H9 (cell line): ENCODE results near the gene MRI1. TPM values are rescaled to one million over a fixed set of nuclear protein-coding genes. Genes with fewer than 3 reads are reported as not detected.

Experiments
- DNase-seq: peaks from one replicate; pipeline ENCODE4 v3.0.0-alpha.2; 2017
- H2AFZ ChIP-seq: one replicate; pipeline ENCODE4 v1.6.1; 2013; ENCODE audit warnings: mild to moderate bottlenecking, low read length, control low read depth, moderate library complexity
- H2AK5ac ChIP-seq: 2 replicates; pipeline ENCODE4 v1.6.1; 2013; ENCODE audit warnings: low read length, control low read depth, mixed read lengths; ENCODE audit not compliant: insufficient read length
- H2BK120ac ChIP-seq: one replicate; pipeline ENCODE4 v1.6.1; 2013; ENCODE audit warnings: low read depth, mild to moderate bottlenecking, low read length, control low read depth, inconsistent platforms; ENCODE audit not compliant: poor library complexity, severe bottlenecking
- H2BK12ac ChIP-seq: 2 replicates; pipeline ENCODE4 v1.6.1; 2013; ENCODE audit warnings: low read length, control low read depth, mixed read lengths, low read depth; ENCODE audit not compliant: insufficient read length
- H2BK15ac ChIP-seq: 2 replicates; pipeline ENCODE4 v1.6.1; 2013; ENCODE audit warnings: low read depth, low read length, control low read depth
- H2BK20ac ChIP-seq: one replicate; pipeline ENCODE4 v1.6.1; 2013; ENCODE audit warnings: low read depth, mild to moderate bottlenecking, low read length, control low read depth, inconsistent platforms; ENCODE audit not compliant: poor library complexity, severe bottlenecking
- H2BK5ac ChIP-seq: 2 replicates; pipeline ENCODE4 v1.6.1; 2013; ENCODE audit warnings: low read length, control low read depth, mixed read lengths; ENCODE audit not compliant: insufficient read length
- H3K14ac ChIP-seq: 2 replicates; pipeline ENCODE4 v1.6.1; 2013; ENCODE audit warnings: low read length, control low read depth; ENCODE audit not compliant: insufficient read depth
- H3K18ac ChIP-seq: 2 replicates; pipeline ENCODE4 v1.6.1; 2013; ENCODE audit warnings: low read depth, mild to moderate bottlenecking, mixed read lengths, low read length, control low read depth; ENCODE audit not compliant: insufficient read length
- H3K23ac ChIP-seq: 2 replicates; pipeline ENCODE4 v1.6.1; 2013; ENCODE audit warnings: low read length, control low read depth, mixed read lengths, low read depth; ENCODE audit not compliant: insufficient read length
- H3K23me2 ChIP-seq: 2 replicates; pipeline ENCODE4 v1.6.1; 2013; ENCODE audit warnings: low read depth, mild to moderate bottlenecking, mixed read lengths, low read length, control low read depth; ENCODE audit not compliant: insufficient read length, poor library complexity, severe bottlenecking
- H3K27ac ChIP-seq: 2 replicates; pipeline ENCODE4 v1.5.1; 2013; ENCODE audit warnings: low read length, control low read depth, mixed read lengths, low read depth; ENCODE audit not compliant: insufficient read length
- H3K27me3 ChIP-seq: 2 replicates; pipeline ENCODE4 v1.6.1; 2013; ENCODE audit warnings: low read length, control low read depth, inconsistent platforms; ENCODE audit not compliant: insufficient read depth
- H3K4ac ChIP-seq: 2 replicates; pipeline ENCODE4 v1.6.1; 2013; ENCODE audit warnings: low read depth, mild to moderate bottlenecking, control low read depth, inconsistent platforms, low read length, moderate library complexity
- H3K4me1 ChIP-seq: 2 replicates; pipeline ENCODE4 v1.6.1; 2013; ENCODE audit warnings: low read length, control low read depth, inconsistent platforms; ENCODE audit not compliant: insufficient read depth
- H3K4me2 ChIP-seq: 2 replicates; pipeline ENCODE4 v1.6.1; 2013; ENCODE audit warnings: low read length, control low read depth, mixed read lengths; ENCODE audit not compliant: insufficient read length, insufficient read depth
- H3K56ac ChIP-seq: 2 replicates; pipeline ENCODE4 v1.6.1; 2013; ENCODE audit warnings: low read depth, mild to moderate bottlenecking, mixed read lengths, low read length, control low read depth; ENCODE audit not compliant: insufficient read length
- H3K79me1 ChIP-seq: 2 replicates; pipeline ENCODE4 v1.6.1; 2013; ENCODE audit warnings: low read depth, mild to moderate bottlenecking, moderate library complexity, low read length, control low read depth, inconsistent platforms; ENCODE audit not compliant: insufficient read depth, poor library complexity, severe bottlenecking
- H3K79me2 ChIP-seq: 2 replicates; pipeline ENCODE4 v1.6.1; 2013; ENCODE audit warnings: low read length, control low read depth, inconsistent platforms; ENCODE audit not compliant: insufficient read depth
- H3K9ac ChIP-seq: 2 replicates; pipeline ENCODE4 v1.6.1; 2013; ENCODE audit warnings: low read length, control low read depth, mixed read lengths; ENCODE audit not compliant: insufficient read length; ENCODE audit errors: extremely low read depth
- H3K9me3 ChIP-seq: one replicate; pipeline ENCODE4 v1.6.1; 2013; ENCODE audit warnings: low read depth, low read length, inconsistent platforms; ENCODE audit not compliant: control insufficient read depth
- H3T11ph ChIP-seq: one replicate; pipeline ENCODE4 v1.6.1; 2013; ENCODE audit warnings: mild to moderate bottlenecking, low read length, control low read depth, inconsistent platforms
- H4K20me1 ChIP-seq: one replicate; pipeline ENCODE4 v1.6.1; 2013; ENCODE audit not compliant: control insufficient read depth, insufficient read length, insufficient read depth
- H4K5ac ChIP-seq: 2 replicates; pipeline ENCODE4 v1.6.1; 2013; ENCODE audit warnings: low read depth, mild to moderate bottlenecking, mixed read lengths, low read length, control low read depth; ENCODE audit not compliant: insufficient read length
- H4K8ac ChIP-seq: replicated peaks from 2 replicates; pipeline ENCODE4 v1.6.1; 2013; ENCODE audit warnings: low read length, control low read depth, mixed read lengths, low read depth; ENCODE audit not compliant: insufficient read length
- H4K91ac ChIP-seq: 2 replicates; pipeline ENCODE4 v1.6.1; 2013; ENCODE audit warnings: low read depth, mild to moderate bottlenecking, moderate library complexity, mixed read lengths, low read length, control low read depth; ENCODE audit not compliant: insufficient read length
- H3K27ac Mint-ChIP-seq, 3 experiments: 2 replicates in 2 of 3; 3 replicates in 1 of 3; pipeline ENCODE4 v1.8.0; 2020 to 2021; ENCODE audit warnings: mixed read lengths in 3 of 3, mild to moderate bottlenecking in 1 of 3, moderate library complexity in 1 of 3
- H3K27me3 Mint-ChIP-seq: 2 replicates; pipeline ENCODE4 v1.8.0; 2021; ENCODE audit warnings: low read depth, mild to moderate bottlenecking, moderate library complexity, mixed read lengths
- H3K36me3 Mint-ChIP-seq, 3 experiments: 2 replicates in 2 of 3; 3 replicates in 1 of 3; pipeline ENCODE4 v1.8.0; 2020 to 2021; ENCODE audit warnings: low read depth in 3 of 3, mixed read lengths in 3 of 3; ENCODE audit not compliant: insufficient read depth in 1 of 3
- H3K4me1 Mint-ChIP-seq, 2 experiments: 2 replicates each; pipeline ENCODE4 v1.8.0; 2020; ENCODE audit warnings: mixed read lengths in 2 of 2
- H3K4me3 Mint-ChIP-seq, 2 experiments: 2 replicates in 1 of 2; 3 replicates in 1 of 2; pipeline ENCODE4 v1.8.0; 2020 to 2021; ENCODE audit warnings: mild to moderate bottlenecking in 2 of 2, mixed read lengths in 2 of 2, moderate library complexity in 1 of 2
- H3K9me3 Mint-ChIP-seq, 2 experiments: 2 replicates in 1 of 2; 3 replicates in 1 of 2; pipeline ENCODE4 v1.8.0; 2020; ENCODE audit warnings: mild to moderate bottlenecking in 2 of 2, mixed read lengths in 2 of 2, moderate library complexity in 1 of 2
- WGBS: extraction: QIAGEN DNeasy Blood & Tissue Kit; methylation state at CpG from one replicate; pipeline ENCODE4 v1.1.7; 2013; ENCODE audit warnings: missing lambda C conversion rate, low lambda C conversion rate, mixed read lengths; ENCODE audit not compliant: insufficient read length; ENCODE audit errors: extremely low coverage; 5-methylcytosine and 5-hydroxymethylcytosine counted together
- total RNA-seq: library from RNA; stranded (reverse); gene quantifications from 2 replicates; pipeline ENCODE4 v1.2.1, GENCODE V29; 2021
- TF ChIP-seq, protein P1 (sequence below): fragments of 200-600 bp; sonication (generic); conservative IDR thresholded peaks from 3 replicates; pipeline ENCODE4 v1.8.0; 2021; ENCODE audit warnings: antibody characterized with exemption, mild to moderate bottlenecking

MRI1 gene
- total RNA-seq, 1 experiment from 2014 or later = 19.5 TPM

- H3K79me1 ChIP-seq = no peaks in the 10 kb centered on the region
- WGBS = no CpG with 5 or more reads among the region's 9 CpGs
- no peak overlapping the region for H3K27ac Mint-ChIP-seq
- H2BK20ac ChIP-seq = no peak overlapping the region
- H3K9me3 ChIP-seq = no peaks in the 10 kb centered on the region
- H3K4me1 Mint-ChIP-seq = no peaks in the 10 kb centered on the region
- H4K91ac ChIP-seq = no peak overlapping the region
- H3K23me2 ChIP-seq = no peaks in the 10 kb centered on the region
- H2BK15ac ChIP-seq = no peak overlapping the region
- H4K5ac ChIP-seq = no peak overlapping the region
- no peak overlapping the region for H2AK5ac ChIP-seq
- H2BK120ac ChIP-seq = no peak overlapping the region
- no peaks in the 10 kb centered on the region for H3K9me3 Mint-ChIP-seq
- H3K14ac ChIP-seq = no peak overlapping the region
- H3K4me2 ChIP-seq = no peak overlapping the region
- H3K4me1 ChIP-seq = no peaks in the 10 kb centered on the region
- no peaks in the 10 kb centered on the region for H3K27me3 Mint-ChIP-seq
- no peak overlapping the region for H2BK12ac ChIP-seq
- no peaks in the 10 kb centered on the region for H3K27me3 ChIP-seq
- no peak for DNase-seq
- H3K4ac ChIP-seq = no peak overlapping the region
- H3K27ac ChIP-seq = no peak overlapping the region
- H3K23ac ChIP-seq = no peak overlapping the region
- peak overlapping the region in 1 of 2 experiments; percentile 46; a peak in 1 of 5 replicates for H3K4me3 Mint-ChIP-seq
- no peak overlapping the region for H2AFZ ChIP-seq
- H4K20me1 ChIP-seq = no peaks in the 10 kb centered on the region
- H3K36me3 Mint-ChIP-seq = peaks cover 19 to 72% (median 65%) of the 10 kb centered on the region in 3 experiments; a peak in 6 of 7 replicates
- no peak overlapping the region for H3K9ac ChIP-seq
- no peak overlapping the region for H4K8ac ChIP-seq
- H3K18ac ChIP-seq = no peak overlapping the region
- no peak overlapping the region for H2BK5ac ChIP-seq
- TF ChIP-seq, protein P1, sequence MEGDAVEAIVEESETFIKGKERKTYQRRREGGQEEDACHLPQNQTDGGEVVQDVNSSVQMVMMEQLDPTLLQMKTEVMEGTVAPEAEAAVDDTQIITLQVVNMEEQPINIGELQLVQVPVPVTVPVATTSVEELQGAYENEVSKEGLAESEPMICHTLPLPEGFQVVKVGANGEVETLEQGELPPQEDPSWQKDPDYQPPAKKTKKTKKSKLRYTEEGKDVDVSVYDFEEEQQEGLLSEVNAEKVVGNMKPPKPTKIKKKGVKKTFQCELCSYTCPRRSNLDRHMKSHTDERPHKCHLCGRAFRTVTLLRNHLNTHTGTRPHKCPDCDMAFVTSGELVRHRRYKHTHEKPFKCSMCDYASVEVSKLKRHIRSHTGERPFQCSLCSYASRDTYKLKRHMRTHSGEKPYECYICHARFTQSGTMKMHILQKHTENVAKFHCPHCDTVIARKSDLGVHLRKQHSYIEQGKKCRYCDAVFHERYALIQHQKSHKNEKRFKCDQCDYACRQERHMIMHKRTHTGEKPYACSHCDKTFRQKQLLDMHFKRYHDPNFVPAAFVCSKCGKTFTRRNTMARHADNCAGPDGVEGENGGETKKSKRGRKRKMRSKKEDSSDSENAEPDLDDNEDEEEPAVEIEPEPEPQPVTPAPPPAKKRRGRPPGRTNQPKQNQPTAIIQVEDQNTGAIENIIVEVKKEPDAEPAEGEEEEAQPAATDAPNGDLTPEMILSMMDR = no peak
- H3T11ph ChIP-seq = no peak overlapping the region
- H3K56ac ChIP-seq = no peak overlapping the region
- no peaks in the 10 kb centered on the region for H3K79me2 ChIP-seq
These were observed 8.1 kb upstream of the MRI1 start for GRCh38 chr19:13756210-13756609.
